ENCODE results near the gene CCL13.
A peak's percentile ranks its signal among the peaks of the same experiment; 100 is the strongest.

GRCh38 chr17:34318474-34318873 is 37.8 kb upstream of the CCL13 start:
- TF ChIP-seq, protein P1, sequence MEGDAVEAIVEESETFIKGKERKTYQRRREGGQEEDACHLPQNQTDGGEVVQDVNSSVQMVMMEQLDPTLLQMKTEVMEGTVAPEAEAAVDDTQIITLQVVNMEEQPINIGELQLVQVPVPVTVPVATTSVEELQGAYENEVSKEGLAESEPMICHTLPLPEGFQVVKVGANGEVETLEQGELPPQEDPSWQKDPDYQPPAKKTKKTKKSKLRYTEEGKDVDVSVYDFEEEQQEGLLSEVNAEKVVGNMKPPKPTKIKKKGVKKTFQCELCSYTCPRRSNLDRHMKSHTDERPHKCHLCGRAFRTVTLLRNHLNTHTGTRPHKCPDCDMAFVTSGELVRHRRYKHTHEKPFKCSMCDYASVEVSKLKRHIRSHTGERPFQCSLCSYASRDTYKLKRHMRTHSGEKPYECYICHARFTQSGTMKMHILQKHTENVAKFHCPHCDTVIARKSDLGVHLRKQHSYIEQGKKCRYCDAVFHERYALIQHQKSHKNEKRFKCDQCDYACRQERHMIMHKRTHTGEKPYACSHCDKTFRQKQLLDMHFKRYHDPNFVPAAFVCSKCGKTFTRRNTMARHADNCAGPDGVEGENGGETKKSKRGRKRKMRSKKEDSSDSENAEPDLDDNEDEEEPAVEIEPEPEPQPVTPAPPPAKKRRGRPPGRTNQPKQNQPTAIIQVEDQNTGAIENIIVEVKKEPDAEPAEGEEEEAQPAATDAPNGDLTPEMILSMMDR (IDR thresholded peaks at IDR 0.05; ENCODE audit: low read depth, low read length), result peak; percentile 3
- no peak for TF ChIP-seq POLR2A (IDR thresholded peaks at IDR 0.05; ENCODE audit: extremely low read depth, insufficient read length)
